DND-41 (cell line): Measurements from ENCODE around the gene NBPF11.
"Not testable (repeated sequence)": the region's sequence is repeated elsewhere in the genome, so short reads cannot be mapped to it uniquely, and the experiment has no call there.

Experiments used
- EZH2 ChIP-seq: IDR thresholded peaks from 3 replicates; pipeline ENCODE4 v1.6.1; 2012; ENCODE audit warnings: borderline replicate concordance, low read depth, mild to moderate bottlenecking, moderate library complexity, low read length, inconsistent platforms; ENCODE audit not compliant: severe bottlenecking
- TF ChIP-seq, protein P1 (sequence below): IDR thresholded peaks from 2 replicates; pipeline ENCODE4 v1.5.1; 2012; ENCODE audit warnings: borderline replicate concordance, low read length, moderate library complexity, mild to moderate bottlenecking; ENCODE audit not compliant: poor library complexity, severe bottlenecking; ENCODE audit errors: extremely low read depth

- TF ChIP-seq, protein P1, sequence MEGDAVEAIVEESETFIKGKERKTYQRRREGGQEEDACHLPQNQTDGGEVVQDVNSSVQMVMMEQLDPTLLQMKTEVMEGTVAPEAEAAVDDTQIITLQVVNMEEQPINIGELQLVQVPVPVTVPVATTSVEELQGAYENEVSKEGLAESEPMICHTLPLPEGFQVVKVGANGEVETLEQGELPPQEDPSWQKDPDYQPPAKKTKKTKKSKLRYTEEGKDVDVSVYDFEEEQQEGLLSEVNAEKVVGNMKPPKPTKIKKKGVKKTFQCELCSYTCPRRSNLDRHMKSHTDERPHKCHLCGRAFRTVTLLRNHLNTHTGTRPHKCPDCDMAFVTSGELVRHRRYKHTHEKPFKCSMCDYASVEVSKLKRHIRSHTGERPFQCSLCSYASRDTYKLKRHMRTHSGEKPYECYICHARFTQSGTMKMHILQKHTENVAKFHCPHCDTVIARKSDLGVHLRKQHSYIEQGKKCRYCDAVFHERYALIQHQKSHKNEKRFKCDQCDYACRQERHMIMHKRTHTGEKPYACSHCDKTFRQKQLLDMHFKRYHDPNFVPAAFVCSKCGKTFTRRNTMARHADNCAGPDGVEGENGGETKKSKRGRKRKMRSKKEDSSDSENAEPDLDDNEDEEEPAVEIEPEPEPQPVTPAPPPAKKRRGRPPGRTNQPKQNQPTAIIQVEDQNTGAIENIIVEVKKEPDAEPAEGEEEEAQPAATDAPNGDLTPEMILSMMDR = not testable (repeated sequence)
- not testable (repeated sequence) for TF ChIP-seq EZH2
Measured at GRCh38 chr1:148197396-148197795, 45.3 kb upstream of the NBPF11 start.
